Retinal pigment epithelial cell (primary cell): ENCODE results near the gene GPR152.

Experiments
- DNase-seq: peaks from one replicate; pipeline ENCODE4 v3.0.0-alpha.2; 2010; ENCODE audit warnings: low read depth
- H3K4me3 ChIP-seq: 2 replicates; pipeline ENCODE4 v1.5.1; 2011; ENCODE audit warnings: mild to moderate bottlenecking, low read length, control low read depth, moderate library complexity
- CTCF ChIP-seq: conservative IDR thresholded peaks from 2 replicates; pipeline ENCODE4 v1.5.1; 2011; ENCODE audit warnings: low read depth, low read length, control low read depth, inconsistent platforms

Gene GPR152

GRCh38 chr11:67456068-67456705, 3.7 kb upstream of the GPR152 start:
- H3K4me3 ChIP-seq = no peak overlapping the region
- no peak for TF ChIP-seq CTCF
- DNase-seq = no peak

- no peak for DNase-seq
- TF ChIP-seq CTCF = no peak
- H3K4me3 ChIP-seq = no peak within 1 kb of the TSS
Measured at GRCh38 chr11:67455054-67455453, 2.5 kb upstream of the GPR152 start, which contains the start of gene CABP4. CABP4 (plus strand) TSS chr11:67455354; CDS start chr11:67455424, 70 bp downstream.

GRCh38 chr11:67453816-67454732, 1.5 kb upstream of the GPR152 start:
- H3K4me3 ChIP-seq = no peak overlapping the region
- DNase-seq = no peak
- no peak for TF ChIP-seq CTCF

- DNase-seq = no peak
- TF ChIP-seq CTCF = no peak
- H3K4me3 ChIP-seq = no peak overlapping the region
Measured at GRCh38 chr11:67451658-67451976, 912 bp downstream of the GPR152 start.

- no peak for TF ChIP-seq CTCF
- no peak overlapping the region for H3K4me3 ChIP-seq
- DNase-seq = no peak
Measured at GRCh38 chr11:67450796-67451657, 1.5 kb downstream of the GPR152 start.

GRCh38 chr11:67449116-67449844, 3.2 kb downstream of the GPR152 start:
- TF ChIP-seq CTCF = no peak
- DNase-seq = no peak
- H3K4me3 ChIP-seq = no peak overlapping the region
